ENCODE data around the gene PIR. TPM values are rescaled to one million over a fixed set of nuclear protein-coding genes. Genes with fewer than 3 reads are reported as not detected.

PIR gene
- total and polyA plus RNA-seq, 9 of the 15 experiments (the other 6 are each of a cell fraction or from before 2014, with no cell fraction given) = 7.5 to 29.8 (median 11.5) TPM

DNA sequence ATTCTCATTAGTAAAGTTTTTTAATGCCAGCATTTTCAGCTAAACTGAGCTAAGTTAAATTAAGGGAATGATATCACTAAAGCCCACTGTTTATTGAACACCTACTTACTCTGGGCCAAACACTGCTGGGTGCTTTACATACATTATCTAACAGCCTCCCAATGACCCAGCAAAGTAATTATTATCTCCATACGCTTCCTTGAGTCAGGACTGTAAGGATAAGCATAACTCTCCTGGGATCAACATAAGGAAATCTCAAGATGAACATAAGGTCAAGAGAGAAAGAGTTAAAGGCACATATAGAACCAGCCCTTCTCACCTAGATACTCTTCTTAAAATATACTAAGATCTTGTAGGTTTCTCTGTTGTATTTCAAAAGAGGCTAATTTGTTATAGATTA is 21.1 kb upstream of the PIR start:
- in situ Hi-C loops (cut with MboI) (no loop called here), intact Hi-C loops (cut with micrococcal nuclease) (no loop called here)
- no peak for FAIRE-seq
- 22% methylated on average over 1 of the region's 1 CpG for WGBS (ENCODE audit: insufficient coverage, low coverage, missing lambda C conversion rate)
- Histone ChIP-seq H3K4me1 (replicated peaks in 1 of 2; ENCODE audit: control insufficient read depth in 2 of 2, insufficient read depth in 2 of 2, low read length in 2 of 2) (peaks cover 0 to 40% of the 10 kb centered on the region in 2 experiments), H4K20me1 (replicated peaks; ENCODE audit: control insufficient read depth, insufficient read depth, low read length) (no peaks in the 10 kb centered on the region), H3K9me1 (ENCODE audit: control insufficient read depth, insufficient read depth, low read length) (no peaks in the 10 kb centered on the region), H3K36me3 (ENCODE audit: control insufficient read depth, insufficient read depth, low read length) (no peaks in the 10 kb centered on the region), H3K9ac (ENCODE audit: insufficient read depth in 1 of 2, low read depth in 2 of 2, low read length in 2 of 2) (peak overlapping the region in 1 of 2 experiments; percentile 12; a peak in 1 of 4 replicates), H3K4me2 (ENCODE audit: insufficient read depth, low read length) (no peak overlapping the region), H3K79me2 (ENCODE audit: control insufficient read depth, insufficient read depth, low read length) (no peaks in the 10 kb centered on the region), H3K9me3 (replicated peaks; ENCODE audit: control insufficient read depth, insufficient read depth, low read depth, low read length) (no peaks in the 10 kb centered on the region), H2AFZ (ENCODE audit: low read depth, low read length) (peak overlapping the region; percentile 43; the same call in 1 of the 2 replicates), H3K27ac (ENCODE audit: extremely low read depth, low read depth, low read length) (peak overlapping the region; percentile 63; the same call in 2 of the 3 replicates), H3K4me3 (no peak overlapping the region), H3K27me3 (ENCODE audit: control insufficient read depth in 2 of 2, insufficient read depth in 2 of 2, low read length in 2 of 2) (no peaks in the 10 kb centered on the region)
- DNase-seq (ENCODE audit: extremely low read depth in 1 of 4, low spot score in 3 of 4) = peak in 2 of 4 experiments; percentile 13 to 22
- no TSS peak for BruUV-seq (replicated peaks)
- ATAC-seq = peak; percentile 13; the same call in 1 of the 3 replicates
- ChIA-PET POLR2A (no interaction called here), CTCF (ENCODE audit: low intra/inter-chr PET ratio) (no interaction called here)
- TF ChIP-seq PHF21A (IDR thresholded peaks at IDR 0.05; ENCODE audit: borderline replicate concordance, low read depth) (no peak), ETV5 (CRISPR knock-in tag; IDR thresholded peaks at IDR 0.05; ENCODE audit: low read depth) (no peak), HMG20B (CRISPR knock-in tag; IDR thresholded peaks at IDR 0.05) (no peak), CAMTA2 (CRISPR knock-in tag; conservative IDR thresholded peaks at IDR 0.05) (no peak), ZNF408 (CRISPR knock-in tag; IDR thresholded peaks at IDR 0.05; ENCODE audit: low read depth) (no peak), CTBP1 (IDR thresholded peaks at IDR 0.05; ENCODE audit: borderline replicate concordance) (no peak), HNRNPH1 (optimal IDR thresholded peaks at IDR 0.05; ENCODE audit: low read depth, low read length) (no peak), TCFL5 (CRISPR knock-in tag; conservative IDR thresholded peaks at IDR 0.05) (no peak), TCF3 (CRISPR knock-in tag; IDR thresholded peaks at IDR 0.05) (0 out of 2 replicates have a peak, but pooled peaks have one; percentile 24), TEAD4 (IDR thresholded peaks at IDR 0.05; ENCODE audit: low read length) (peak; percentile 51; the same call in 1 of the 2 replicates), TEAD4 (CRISPR knock-in tag; IDR thresholded peaks at IDR 0.05; ENCODE audit: borderline replicate concordance) (no peak), FOXK2 (conservative IDR thresholded peaks at IDR 0.05 in 1 of 2, IDR thresholded peaks at IDR 0.05 in 1 of 2; ENCODE audit: low read depth in 2 of 2) (no peak), SNRNP70 (optimal IDR thresholded peaks at IDR 0.05; ENCODE audit: low read depth, low read length) (no peak), TCF7L2 (IDR thresholded peaks at IDR 0.05; ENCODE audit: low read depth, low read length) (no peak)
- TF ChIP-seq, protein P1, sequence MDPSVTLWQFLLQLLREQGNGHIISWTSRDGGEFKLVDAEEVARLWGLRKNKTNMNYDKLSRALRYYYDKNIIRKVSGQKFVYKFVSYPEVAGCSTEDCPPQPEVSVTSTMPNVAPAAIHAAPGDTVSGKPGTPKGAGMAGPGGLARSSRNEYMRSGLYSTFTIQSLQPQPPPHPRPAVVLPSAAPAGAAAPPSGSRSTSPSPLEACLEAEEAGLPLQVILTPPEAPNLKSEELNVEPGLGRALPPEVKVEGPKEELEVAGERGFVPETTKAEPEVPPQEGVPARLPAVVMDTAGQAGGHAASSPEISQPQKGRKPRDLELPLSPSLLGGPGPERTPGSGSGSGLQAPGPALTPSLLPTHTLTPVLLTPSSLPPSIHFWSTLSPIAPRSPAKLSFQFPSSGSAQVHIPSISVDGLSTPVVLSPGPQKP (CRISPR knock-in tag; IDR thresholded peaks at IDR 0.05) = no peak
- TF ChIP-seq, protein P2, sequence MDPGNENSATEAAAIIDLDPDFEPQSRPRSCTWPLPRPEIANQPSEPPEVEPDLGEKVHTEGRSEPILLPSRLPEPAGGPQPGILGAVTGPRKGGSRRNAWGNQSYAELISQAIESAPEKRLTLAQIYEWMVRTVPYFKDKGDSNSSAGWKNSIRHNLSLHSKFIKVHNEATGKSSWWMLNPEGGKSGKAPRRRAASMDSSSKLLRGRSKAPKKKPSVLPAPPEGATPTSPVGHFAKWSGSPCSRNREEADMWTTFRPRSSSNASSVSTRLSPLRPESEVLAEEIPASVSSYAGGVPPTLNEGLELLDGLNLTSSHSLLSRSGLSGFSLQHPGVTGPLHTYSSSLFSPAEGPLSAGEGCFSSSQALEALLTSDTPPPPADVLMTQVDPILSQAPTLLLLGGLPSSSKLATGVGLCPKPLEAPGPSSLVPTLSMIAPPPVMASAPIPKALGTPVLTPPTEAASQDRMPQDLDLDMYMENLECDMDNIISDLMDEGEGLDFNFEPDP (CRISPR knock-in tag; IDR thresholded peaks at IDR 0.05) = no peak
